GM18519 (cell line): ENCODE results near the gene SCUBE1.

Experiments
- ATAC-seq: cut with Tn5 transposase; IDR thresholded peaks from one replicate; pipeline ENCODE4 v1.9.1; 2021; ENCODE audit warnings: mild to moderate bottlenecking, moderate library complexity; ENCODE audit not compliant: unreplicated experiment, low FRiP score

SCUBE1 gene

DNA sequence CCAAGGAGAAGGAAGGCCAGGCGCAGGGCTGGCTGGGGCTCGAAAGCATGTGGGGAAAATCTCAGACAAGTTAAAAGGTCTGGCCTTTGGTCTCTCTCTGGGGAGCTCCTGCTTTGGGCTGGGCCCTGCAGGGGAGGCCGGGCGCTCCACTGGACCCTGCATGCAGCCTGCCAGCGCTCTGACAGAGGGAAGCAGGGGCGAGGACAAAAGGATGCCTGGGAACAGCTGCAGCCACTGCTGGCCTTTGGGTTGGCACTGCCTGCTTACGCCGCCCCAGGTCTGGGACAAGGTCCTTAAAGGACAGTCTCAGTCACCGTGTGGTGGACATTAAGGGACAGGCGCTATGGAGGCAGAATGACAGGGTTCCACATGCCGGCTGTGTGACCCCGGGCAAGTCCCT lies 99.8 kb downstream of the SCUBE1 start:
- ATAC-seq: no peak

DNA sequence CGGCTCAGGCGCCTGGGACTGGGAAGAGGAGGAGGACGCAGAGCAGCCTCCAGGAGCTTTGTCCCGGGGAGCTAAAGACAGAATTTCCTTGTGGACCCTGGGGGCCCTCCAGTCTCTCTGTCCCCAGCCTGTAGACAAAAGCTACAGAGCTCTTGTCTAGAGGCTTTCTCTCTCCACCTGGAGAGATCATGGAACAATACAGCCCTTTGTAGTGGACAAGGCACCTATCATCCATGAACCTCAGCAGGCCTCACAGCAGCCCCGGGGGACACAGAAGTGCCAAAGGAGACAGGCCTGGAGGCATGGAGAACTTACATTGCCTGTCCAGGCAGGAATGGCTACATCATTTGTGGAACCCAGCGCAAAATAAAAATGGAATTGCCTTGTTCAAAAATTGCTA lies 100.5 kb downstream of the SCUBE1 start:
- ATAC-seq: no peak

DNA sequence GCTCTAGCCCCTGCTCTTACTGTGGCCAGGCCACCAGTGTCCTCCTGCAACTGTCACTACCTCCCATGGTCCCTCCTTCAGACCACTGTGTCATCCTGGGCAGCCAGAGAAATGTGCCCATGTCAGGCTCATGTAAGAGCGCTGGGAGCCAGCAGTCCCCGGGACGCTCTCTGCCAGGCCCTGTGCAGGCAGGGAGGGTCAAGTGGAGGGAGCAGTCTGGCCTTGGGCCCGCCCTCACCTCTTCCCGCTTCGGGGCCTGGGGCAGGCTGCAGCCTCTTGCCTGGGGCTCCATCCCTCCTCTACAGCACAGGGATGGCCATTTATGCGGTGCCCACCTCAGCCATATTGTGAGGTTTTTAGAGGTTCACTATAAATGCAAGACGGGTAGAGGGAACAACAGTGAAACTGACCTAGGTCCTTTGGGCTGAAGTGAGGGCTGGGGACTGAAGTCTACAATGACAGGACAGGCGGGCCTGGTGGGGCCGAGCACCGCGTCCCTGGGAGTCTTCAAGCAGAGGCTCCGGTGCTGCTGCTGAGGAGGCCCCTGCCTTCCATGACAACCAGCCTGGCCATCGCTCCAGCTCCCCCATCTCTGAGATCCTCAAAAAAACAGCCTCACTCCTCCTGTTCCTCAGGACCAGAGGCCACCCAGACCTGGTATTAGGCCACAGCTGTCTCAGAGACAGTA lies 101.3 kb downstream of the SCUBE1 start:
- no peak for ATAC-seq

DNA sequence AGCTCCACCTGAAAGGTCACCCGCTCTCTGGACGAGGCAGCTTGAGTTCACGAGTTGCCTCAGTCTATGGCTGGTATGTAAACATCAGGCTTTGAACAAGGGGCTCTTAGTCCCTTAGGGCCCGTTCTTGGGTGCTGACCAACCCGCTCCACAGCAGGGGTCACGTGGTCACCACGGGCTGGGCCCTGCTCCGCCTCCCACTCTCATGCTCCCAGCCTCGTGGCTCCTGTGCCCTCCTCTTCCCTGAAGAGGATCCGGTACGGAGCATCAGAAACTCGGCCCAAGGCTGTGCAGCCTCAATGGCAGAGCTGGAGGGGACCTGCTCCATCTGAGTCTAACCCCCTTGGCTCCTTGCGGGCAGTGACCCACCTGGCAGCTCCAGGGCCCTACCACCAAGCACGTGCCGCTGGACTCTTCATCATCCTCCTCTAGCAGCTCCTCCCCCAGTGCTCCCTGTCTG lies 102.0 kb downstream of the SCUBE1 start:
- ATAC-seq: no peak

DNA sequence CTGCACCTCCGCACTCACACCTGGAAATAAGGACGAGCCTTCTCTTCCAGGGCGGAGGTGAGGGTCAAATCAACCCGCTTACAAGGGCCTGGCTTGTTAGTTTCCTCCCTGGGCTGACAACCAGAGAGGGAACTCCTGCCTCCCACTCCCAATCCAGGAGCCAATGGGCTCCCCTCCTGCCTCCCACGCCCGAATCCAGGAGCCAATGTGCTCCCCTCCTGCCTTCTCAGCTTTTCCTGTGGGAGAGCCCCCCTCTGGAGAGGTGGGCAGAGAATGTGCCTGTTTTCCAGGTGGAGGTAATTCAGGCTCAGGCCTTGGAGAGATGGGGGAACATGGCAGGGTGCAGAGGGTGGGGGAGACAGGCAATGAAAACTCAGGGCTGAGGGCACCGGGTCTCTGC lies 102.6 kb downstream of the SCUBE1 start:
- no peak for ATAC-seq

DNA sequence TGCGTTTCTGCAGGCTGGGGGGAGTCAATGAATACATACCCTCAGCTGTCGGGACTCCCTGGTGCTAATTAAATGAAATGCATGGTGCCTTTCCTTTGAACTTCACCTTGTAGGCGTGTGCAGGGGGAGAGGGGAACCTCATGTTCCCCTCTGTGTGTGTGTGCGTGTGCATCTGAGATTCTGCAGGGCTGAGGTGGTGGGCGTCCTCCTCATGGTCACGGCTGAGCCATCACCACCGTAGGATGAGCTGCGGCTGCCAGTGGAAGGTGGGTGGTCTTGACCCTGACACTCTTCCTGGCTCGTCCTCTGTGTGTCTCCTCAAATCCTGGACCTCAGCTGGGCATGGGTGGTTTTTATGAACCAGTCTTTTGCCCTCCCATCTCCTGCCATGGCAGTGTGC lies 103.2 kb downstream of the SCUBE1 start:
- no peak for ATAC-seq

DNA sequence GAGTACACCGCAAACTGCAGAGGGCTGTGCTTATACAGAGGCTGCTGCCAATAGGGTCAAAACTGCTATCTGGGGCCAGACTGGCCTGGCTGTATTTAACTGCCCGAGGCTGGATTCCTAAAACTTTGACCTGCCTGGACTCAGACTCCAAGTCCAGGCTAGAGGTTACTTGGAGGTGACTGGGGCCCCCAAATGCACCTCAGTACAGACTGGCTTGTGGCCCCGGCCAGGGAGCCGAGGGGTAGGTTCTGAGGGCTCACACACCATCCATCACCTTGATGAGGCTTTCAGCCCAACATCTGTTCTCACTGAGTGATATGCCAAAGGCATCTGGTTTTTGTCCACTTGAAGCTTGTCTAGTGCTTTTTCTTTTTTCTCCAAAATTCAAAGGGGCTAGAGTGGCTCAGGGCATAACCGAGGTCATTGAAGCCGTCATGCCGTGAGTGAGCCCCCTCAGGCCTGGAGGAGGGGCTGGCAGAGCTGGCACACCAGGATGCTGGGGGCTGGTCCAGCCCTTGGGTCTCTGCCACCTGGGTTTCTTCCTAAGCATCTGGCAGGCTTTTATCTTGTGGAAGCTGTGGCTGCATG lies 103.9 kb downstream of the SCUBE1 start:
- no peak for ATAC-seq

DNA sequence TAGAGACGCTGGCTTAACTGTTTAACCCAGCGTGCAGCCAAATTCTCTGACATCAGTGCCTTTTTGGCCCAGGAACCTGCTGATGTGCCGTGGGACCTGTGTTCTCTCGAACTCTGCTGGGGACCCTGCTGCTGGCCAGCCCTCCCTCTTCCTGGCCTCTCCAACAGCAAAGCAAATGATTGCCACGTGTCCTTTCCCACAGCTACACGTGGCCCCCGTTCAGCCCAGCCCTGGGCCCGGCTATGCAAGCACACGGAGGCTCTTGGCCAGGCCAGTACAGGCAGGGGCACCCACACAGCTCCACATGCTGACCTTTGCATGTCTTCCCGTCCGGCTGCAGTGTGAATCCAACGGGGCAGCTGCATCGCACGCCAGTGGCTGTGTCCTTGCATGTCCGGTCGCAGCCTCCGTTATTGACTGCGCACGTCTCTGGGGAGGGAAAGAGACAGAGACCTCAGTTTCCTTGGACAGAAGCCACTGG lies 104.6 kb downstream of the SCUBE1 start:
- ATAC-seq: no peak

DNA sequence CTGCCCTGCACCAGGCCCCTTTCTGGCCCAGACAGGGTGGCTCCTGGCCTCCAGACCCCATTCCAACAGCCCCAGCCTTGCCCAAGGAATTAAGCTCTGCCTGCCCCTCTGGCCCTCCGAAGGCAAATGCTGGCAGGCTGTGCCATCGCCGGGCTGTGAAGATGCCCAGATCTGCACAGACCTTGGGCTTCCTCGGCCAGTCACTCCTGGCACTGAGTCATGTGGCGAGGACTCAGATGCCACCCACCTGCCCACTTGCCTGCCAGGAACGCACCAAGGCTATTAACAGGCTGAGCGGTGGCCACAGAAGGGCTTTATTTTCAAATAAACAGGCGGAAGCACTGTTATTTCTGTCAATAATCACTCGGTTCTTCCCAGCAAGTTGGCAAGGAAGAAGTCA lies 105.9 kb downstream of the SCUBE1 start:
- no peak for ATAC-seq

DNA sequence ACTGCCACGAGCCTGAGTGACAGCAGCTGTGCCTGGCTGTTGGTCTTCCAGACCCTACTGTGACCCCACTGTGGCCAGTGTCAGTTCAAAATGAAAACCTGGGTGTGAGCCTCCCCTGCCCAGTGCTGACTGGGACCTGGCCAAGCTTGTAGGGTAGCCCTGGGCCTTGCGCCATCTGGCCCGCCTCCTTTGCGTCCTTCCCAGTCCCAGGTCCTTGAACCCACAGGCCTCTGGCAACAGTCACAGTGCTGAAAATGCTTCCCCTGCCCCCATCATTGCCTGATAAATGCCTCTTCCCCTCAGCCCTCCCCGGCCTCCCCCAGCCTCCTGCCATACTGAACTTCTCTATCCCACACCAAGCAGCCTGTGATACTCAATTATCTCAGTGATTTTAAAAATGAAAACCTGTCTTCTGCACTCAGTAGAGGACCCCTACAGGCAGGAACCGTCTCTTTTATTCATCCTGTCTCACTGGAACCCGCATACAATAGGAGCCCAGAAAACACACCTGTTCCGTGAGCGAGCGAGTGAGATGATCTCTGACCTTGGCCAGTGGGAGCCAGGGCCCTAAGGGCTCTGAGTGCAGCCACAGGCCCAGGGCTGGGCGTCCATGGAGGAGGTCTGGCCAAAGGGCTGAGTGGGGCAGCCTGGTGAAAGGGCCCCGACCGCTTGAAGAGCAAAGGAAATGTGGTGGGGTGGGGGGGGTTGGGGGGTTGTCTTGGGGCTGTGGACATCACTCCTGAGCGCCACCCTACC lies 106.6 kb downstream of the SCUBE1 start:
- ATAC-seq: no peak

DNA sequence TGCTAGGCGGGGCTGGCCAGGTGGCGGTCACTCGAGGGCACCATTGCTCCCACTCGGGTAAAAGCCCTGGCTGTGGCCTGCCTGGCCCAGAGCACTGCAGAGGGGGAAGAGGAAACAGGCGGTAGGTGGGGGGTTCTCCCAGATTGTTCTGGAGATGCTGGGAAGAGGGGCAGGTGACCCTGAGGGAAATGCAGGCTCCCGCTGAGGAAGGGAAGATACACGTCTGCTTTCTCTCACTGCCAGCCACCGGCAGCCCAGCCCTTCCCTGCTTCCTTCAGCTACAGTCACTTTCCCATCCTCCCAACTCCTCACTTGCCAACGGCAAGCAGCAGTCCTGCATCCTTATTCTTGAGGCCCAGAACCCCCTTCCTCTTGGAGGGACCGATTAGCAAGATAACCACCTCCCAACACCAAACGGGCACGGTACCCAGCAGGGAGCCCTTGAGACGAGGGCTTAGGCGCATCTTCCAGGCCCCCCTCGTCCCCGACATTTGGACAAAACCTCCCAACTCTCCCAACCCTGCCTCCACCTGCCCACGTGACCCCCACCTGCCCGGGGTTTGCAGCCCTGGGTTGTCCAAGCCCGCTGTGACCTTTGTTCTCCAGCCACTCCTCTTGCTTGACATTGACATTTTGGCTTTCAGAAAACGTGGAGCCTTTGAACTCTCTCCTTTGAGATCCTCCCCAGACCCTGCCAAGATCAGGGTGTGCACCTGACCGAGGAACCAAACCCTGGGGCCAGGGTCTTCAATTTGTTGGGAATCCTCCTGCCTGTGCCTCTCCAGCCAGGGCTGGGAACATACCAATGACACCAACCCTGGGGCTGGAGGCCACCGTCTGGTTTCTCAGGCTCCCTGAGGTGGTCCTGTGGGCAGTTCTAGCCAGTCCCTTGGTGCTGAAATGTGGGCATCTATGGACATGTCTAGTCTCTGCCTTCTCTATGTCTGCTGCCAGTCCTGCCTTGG lies 107.4 kb downstream of the SCUBE1 start:
- ATAC-seq: no peak

DNA sequence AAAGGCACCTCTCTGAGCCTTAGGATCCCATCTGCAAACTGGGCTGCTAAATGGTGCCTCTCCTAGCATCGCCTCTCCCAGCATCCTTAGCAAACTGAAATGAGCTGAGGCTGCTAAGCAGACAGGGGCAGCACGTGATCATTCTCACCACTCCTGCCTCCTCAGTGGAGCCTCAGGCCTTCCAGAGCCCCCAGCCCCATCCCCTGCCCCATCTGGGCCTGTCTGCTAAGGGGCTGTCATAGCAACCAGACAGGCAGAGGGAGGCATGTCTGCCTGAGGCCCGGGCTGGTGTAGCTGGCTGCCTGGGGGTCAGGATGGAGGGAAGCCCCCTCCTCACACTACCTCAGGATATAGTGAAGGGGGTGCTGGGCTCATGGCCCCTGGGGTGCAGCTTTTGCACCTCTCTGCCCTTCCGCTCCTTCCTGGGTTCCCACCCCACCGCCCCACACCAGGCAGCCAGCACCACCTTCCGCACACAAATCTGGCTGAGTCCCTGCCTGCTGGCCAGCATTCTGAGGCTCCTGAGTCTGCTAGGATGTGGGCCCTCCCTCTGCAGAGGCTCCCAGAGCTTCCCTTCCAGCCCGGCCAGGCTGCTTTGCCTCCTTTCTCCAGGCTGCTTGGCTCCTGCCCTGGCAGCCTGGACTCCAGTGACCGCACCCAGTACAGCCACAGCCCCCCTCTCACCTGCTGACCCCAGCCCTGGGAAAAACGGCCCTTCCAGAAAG lies 108.7 kb downstream of the SCUBE1 start:
- no peak for ATAC-seq

DNA sequence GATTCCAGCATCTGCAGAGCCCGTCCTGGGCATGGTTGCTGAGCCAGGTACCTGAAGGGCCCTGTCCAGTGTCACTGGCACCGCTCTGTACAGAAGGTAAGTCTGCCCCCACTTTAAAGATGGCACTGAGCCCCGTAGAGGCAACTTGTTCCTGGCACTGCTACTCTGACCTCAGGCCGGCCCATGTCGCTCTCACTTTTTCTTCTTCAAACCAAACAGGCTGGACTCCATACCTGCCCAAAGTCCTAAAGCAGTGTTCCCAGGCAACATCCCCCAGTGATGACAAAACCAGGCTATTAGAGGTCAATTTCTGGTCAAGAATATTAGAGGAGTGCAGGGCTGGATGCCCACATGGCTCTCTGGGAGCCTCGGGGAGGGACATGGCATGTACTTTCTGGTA lies 109.6 kb downstream of the SCUBE1 start:
- ATAC-seq: no peak

DNA sequence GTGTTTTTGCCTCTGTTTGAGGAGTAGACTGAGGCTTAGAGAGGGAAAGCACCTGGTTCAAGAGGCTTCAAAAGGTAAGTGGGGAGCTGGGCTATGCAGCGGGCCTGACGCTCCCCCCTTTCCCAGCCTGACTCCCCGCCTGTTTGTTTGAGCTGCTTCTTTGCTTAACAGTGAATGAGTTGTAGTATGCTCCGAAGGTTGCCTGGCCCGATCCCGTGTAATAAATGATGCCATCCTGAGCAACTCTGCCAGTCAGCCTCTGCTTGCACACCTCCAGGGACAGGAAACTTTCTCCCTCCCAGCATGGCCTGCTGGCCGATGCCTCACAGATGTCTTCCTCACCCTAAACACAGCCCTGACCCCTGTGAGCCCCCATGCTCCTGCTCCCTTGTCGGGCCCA lies 110.7 kb downstream of the SCUBE1 start:
- no peak for ATAC-seq

DNA sequence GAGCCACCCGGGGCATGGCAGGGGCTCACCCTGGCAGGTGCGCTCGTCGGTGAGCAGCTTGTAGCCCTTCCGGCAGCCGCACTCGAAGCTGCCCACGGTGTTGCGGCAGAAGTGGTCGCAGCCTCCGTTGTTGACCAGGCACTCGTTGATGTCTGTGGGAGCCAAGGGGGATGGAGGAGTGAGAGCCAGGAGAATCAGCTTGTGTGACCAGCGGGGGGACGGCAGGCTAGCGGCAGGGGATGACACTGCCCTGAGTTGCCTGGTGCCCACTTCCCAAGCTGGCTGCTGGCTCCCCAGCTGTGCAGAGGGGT lies 111.5 kb downstream of the SCUBE1 start:
- ATAC-seq: no peak

DNA sequence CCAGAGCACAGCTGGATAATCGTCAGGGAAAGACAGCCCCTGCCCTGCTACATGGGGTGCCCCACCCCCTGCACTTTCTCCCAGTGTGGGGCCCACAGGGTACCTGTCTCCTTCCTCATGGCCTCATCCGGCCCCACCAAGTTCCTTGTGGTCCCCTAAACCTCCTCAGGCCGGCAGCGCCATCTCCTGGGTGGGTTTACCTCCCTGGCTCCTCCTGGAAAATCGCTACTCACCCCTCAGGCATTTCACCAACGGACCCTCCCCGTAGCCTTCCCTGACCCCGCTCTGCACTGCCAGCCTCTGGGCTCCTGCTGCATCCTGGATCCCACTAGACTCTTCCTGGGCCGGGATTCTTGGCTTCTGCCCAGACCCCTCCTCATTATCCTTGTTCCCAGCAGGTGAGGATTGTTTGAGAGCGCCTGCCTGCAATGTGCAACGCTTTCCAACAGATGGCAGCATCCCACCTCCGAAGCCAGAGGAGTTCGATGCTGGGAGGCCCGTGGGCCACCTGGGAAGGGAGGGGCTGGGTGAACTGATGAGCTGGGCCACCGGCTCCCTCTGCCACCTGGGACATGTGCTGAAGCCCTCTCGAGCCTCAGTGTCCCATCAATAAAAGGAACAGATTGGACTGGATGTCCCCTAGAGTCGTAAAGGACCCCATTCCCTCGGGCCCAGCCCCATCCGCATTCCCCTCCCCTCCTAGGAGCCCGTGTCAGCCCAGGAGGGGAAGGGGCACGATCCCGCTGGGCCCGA lies 112.0 kb downstream of the SCUBE1 start:
- ATAC-seq: no peak

DNA sequence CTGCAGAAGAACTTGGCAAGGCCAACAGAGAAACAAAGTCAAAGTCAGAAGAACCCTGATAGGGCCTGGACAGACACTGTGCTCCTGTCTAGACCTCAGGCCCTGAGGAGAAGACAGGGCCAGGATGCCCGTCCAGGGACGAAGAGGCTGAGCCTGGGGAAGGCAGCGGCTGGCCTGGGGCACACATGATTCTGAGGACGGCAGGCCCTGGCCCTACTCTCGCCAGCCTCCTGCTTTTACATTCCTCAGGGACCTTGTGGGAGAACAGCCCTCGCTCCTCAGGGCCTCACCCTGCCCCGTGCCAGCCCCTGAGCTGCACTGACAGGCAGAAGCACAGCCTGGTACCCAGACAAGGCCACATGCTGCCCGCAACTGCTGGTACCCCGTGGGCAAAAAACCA lies 112.6 kb downstream of the SCUBE1 start:
- no peak for ATAC-seq

DNA sequence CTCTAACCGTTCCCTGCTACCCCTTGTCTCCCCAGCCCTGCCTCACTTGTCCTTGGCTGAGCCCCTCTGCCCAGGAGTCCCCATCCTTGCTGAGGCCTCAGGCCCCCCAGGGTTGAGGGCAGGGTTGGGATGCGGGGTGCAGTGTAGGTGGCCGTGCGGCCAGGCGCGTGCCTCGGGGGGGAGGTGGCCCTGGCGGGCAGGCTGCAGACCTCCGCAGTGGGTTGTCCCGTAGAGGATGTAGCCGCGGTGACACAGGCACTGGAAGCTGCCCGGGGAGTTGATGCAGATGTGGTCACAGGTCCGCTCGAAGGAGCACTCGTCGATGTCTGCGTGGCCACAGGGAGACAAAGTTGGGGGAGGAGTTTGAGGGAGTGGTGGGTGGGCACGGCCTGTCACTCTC lies 114.3 kb downstream of the SCUBE1 start:
- ATAC-seq: no peak

DNA sequence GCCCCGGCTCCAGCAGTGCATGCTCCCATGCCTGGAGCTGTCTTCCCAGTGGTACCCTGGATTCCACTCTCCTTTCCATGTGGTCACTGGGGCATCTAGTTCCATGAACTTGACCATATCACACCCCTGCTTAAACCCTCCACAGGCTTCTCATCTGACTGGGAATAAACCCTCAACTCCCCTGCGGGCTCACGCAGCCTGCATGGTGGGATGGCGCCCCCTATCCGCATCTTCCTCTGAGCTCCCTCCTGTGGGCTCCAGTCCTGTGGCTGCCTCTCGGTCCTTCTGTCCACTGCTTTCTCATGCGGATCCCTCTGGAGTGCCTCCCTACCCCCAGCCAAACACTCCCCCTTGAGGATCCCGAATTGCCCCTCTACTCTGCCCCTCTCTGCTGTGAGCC lies 114.8 kb downstream of the SCUBE1 start:
- no peak for ATAC-seq
